Breast epithelium (tissue), 4 donors: ENCODE data around the gene MTMR2. TPM values are rescaled to one million over a fixed set of nuclear protein-coding genes. Genes with fewer than 3 reads are reported as not detected.
A peak's percentile ranks its signal among the peaks of the same experiment; 100 is the strongest.

ENCODE experiments used
- DNase-seq, 2 donors: peaks; one replicate each; pipeline ENCODE4 v3.0.0-alpha.2; 2019; ENCODE audit warnings: low spot score in 2 of 2
- H3K27ac ChIP-seq, 2 donors: fragments of 200-600 bp; sonication (generic) in 1 of 2; one replicate each; pipeline ENCODE4 v1.5.1; 2016 to 2019; ENCODE audit warnings: mild to moderate bottlenecking in 1 of 2
- H3K27me3 ChIP-seq, 2 donors: fragments of 200-600 bp; sonication (generic) in 1 of 2; one replicate each; pipeline versions ENCODE4 v1.5.1 to v1.6.0; 2017 to 2019; ENCODE audit warnings: control low read depth in 1 of 2, mild to moderate bottlenecking in 1 of 2
- H3K36me3 ChIP-seq: fragments of 200-600 bp; one replicate; pipeline ENCODE4 v1.5.1; 2019
- H3K4me1 ChIP-seq, 2 donors: fragments of 200-600 bp; sonication (generic); one replicate each; pipeline ENCODE4 v1.5.1; 2016 to 2019; ENCODE audit warnings: control low read depth in 1 of 2
- H3K4me3 ChIP-seq, 3 donors: fragments of 200-600 bp; sonication (generic); 1 replicate in 2 of 3; 2 replicates in 1 of 3; pipeline ENCODE4 v1.5.1; 2016 to 2019; ENCODE audit warnings: mild to moderate bottlenecking in 3 of 3, moderate library complexity in 2 of 3
- H3K9me3 ChIP-seq, 2 donors: fragments of 200-600 bp; sonication (generic) in 1 of 2; one replicate each; pipeline ENCODE4 v1.5.1; 2016 to 2019; ENCODE audit warnings: control low read depth in 1 of 2
- CTCF ChIP-seq, 3 donors: fragments of 450-650 bp; IDR thresholded peaks; one replicate each; pipeline ENCODE4 v1.5.1; 2016 to 2017; ENCODE audit warnings: antibody characterized with exemption in 3 of 3, mild to moderate bottlenecking in 3 of 3, moderate library complexity in 3 of 3
- POLR2A ChIP-seq: fragments of 450-650 bp; IDR thresholded peaks from one replicate; pipeline ENCODE4 v1.6.1; 2016; ENCODE audit warnings: antibody characterized with exemption, mild to moderate bottlenecking, moderate library complexity
- POLR2AphosphoS5 ChIP-seq, 3 donors: sonication (generic); formaldehyde crosslinking; IDR thresholded peaks; one replicate each; pipeline ENCODE4 v1.6.1; 2017; ENCODE audit warnings: antibody characterized with exemption in 3 of 3
- intact Hi-C: fragments of 100-400 bp; cut with DNase I; formaldehyde crosslinking; loops from one replicate; pipeline ENCODE4 v1.15.1; 2023; ENCODE audit warnings: low total_unique reads
- total RNA-seq, 3 donors: library from RNA; depleted of rRNA; stranded (reverse); fragments of >200 nt; gene quantifications; one replicate each; pipeline ENCODE4 v1.1.0, GENCODE V29; 2016

The MTMR2 gene
- total RNA-seq, 3 donors from 2014 or later, result 20.3 to 28.4 (median 20.5) TPM

GRCh38 chr11:95790933-95791708, 132.8 kb downstream of the MTMR2 start:
- Histone ChIP-seq H3K4me1 (peaks cover 0 to 9% of the 10 kb centered on the region in 2 donors), H3K4me3 (peak overlapping the region; percentile 89 to 94 (median 91)), H3K27ac (peak overlapping the region; percentile 98 to 99), H3K27me3 (no peaks in the 10 kb centered on the region), H3K36me3 (no peaks in the 10 kb centered on the region), H3K9me3 (no peaks in the 10 kb centered on the region)
- intact Hi-C loops, result no loop called here
- TF ChIP-seq POLR2AphosphoS5 (IDR thresholded peaks at IDR 0.05), result peak in 1 of 3 donors; percentile 20
- no peak for TF ChIP-seq CTCF (IDR thresholded peaks at IDR 0.05)
- TF ChIP-seq POLR2A, result no peak
- DNase-seq, result peak; percentile 52 to 75

- Histone ChIP-seq H3K36me3 (peaks cover 7% of the 10 kb centered on the region), H3K27ac (peak within 1 kb of the TSS; percentile 98 to 99), H3K4me3 (peak within 1 kb of the TSS; percentile 89 to 94 (median 91)), H3K4me1 (peaks cover 0 to 9% of the 10 kb centered on the region in 2 donors), H3K27me3 (no peaks in the 10 kb centered on the region), H3K9me3 (no peaks in the 10 kb centered on the region)
- TF ChIP-seq POLR2A (peak; percentile 64), CTCF (IDR thresholded peaks at IDR 0.05) (no peak), POLR2AphosphoS5 (IDR thresholded peaks at IDR 0.05) (peak in 2 of 3 donors; percentile 29 to 85)
- intact Hi-C loops, result no loop called here
- DNase-seq, result peak; percentile 89 to 96
Observed at GRCh38 chr11:95790123-95790932, 133.6 kb downstream of the MTMR2 start, which contains the start of gene CEP57. Gene CEP57 (plus strand): TSS chr11:95790498. CDS start chr11:95790699, 201 bp downstream.

- H3K27ac ChIP-seq, result peak within 1 kb of the TSS; percentile 98 to 99
- H3K4me1 ChIP-seq, result peaks cover 0 to 9% of the 10 kb centered on the region in 2 donors
- H3K9me3 ChIP-seq, result no peaks in the 10 kb centered on the region
- H3K4me3 ChIP-seq, result peak within 1 kb of the TSS; percentile 89 to 94 (median 91)
- peaks cover 7% of the 10 kb centered on the region for H3K36me3 ChIP-seq
- peak; percentile 98 to 100 (median 99) for TF ChIP-seq POLR2AphosphoS5 (IDR thresholded peaks at IDR 0.05)
- TF ChIP-seq CTCF (IDR thresholded peaks at IDR 0.05), result no peak
- peak; percentile 87 for TF ChIP-seq POLR2A
- intact Hi-C loops, result no loop called here
- DNase-seq, result peak; percentile 96 to 97
- no peaks in the 10 kb centered on the region for H3K27me3 ChIP-seq
Observed at GRCh38 chr11:95789506-95790122, 134.3 kb downstream of the MTMR2 start, which contains the start of gene FAM76B. Gene FAM76B (minus strand): TSS chr11:95789782. CDS start chr11:95789478, 304 bp downstream.

GRCh38 chr11:95788921-95789505, 134.9 kb downstream of the MTMR2 start:
- Histone ChIP-seq H3K4me3 (peak overlapping the region; percentile 89 to 94 (median 91)), H3K36me3 (peaks cover 7% of the 10 kb centered on the region), H3K27me3 (no peaks in the 10 kb centered on the region), H3K27ac (peak overlapping the region; percentile 98 to 99), H3K9me3 (no peaks in the 10 kb centered on the region), H3K4me1 (peaks cover 0 to 9% of the 10 kb centered on the region in 2 donors)
- TF ChIP-seq POLR2AphosphoS5 (IDR thresholded peaks at IDR 0.05) (no peak), CTCF (IDR thresholded peaks at IDR 0.05) (no peak), POLR2A (no peak)
- no peak for DNase-seq
- intact Hi-C loops, result no loop called here

Other genes starting within 250 kb of the MTMR2 start
- gene FAM76B, start 134.3 kb downstream of the MTMR2 start, total RNA-seq, result 10 to 100 TPM; 42.1 to 69.7 (median 48.8) TPM
- gene CEP57, start 133.6 kb downstream of the MTMR2 start, total RNA-seq, result 10 to 100 TPM; 48.6 to 66.9 (median 52.1) TPM